ENCODE data around the gene AFF1. TPM values are rescaled to one million over a fixed set of nuclear protein-coding genes. Genes with fewer than 3 reads are reported as not detected.

AFF1 gene
- total RNA-seq, 2 experiments from 2014 or later: 50.3 to 51.2 TPM

GRCh38 chr4:87090305-87090704 lies 155.5 kb downstream of the AFF1 start:
- intact Hi-C loops (cut with DNase I, micrococcal nuclease): no loop called here
- Mint-ChIP-seq H3K27me3 (no peaks in the 10 kb centered on the region), H3K9me3 (no peaks in the 10 kb centered on the region), H3K27ac (no peak overlapping the region), H3K4me1 (ENCODE audit: low read depth) (peaks cover 19% of the 10 kb centered on the region), H3K36me3 (ENCODE audit: low read depth) (peaks cover 38% of the 10 kb centered on the region), H3K4me3 (no peak overlapping the region)
- TF ChIP-seq CTCF (IDR thresholded peaks at IDR 0.05): no peak
- DNase-seq (no peak), ATAC-seq (ENCODE audit: poor library complexity) (no peak)
- ChIA-PET POLR2A (interaction anchor here (0.7 to 1.6 kb wide), 2 partner anchors 83 to 244 kb away, joined by 3 to 8 read pairs; no protein-coding TSS in a partner anchor), CTCF (interaction anchor here (0.7 to 5.8 kb wide), 4 partner anchors 10 to 169 kb away, joined by 3 to 112 read pairs (median 5); partner anchors contain the start of gene AFF1)
- Histone ChIP-seq H3K4me3 (ENCODE audit: low read length) (no peak overlapping the region), H3K36me3 (ENCODE audit: insufficient read depth, low read length) (peaks cover 38% of the 10 kb centered on the region), H3K9me3 (ENCODE audit: control insufficient read depth in 1 of 2, insufficient read depth in 1 of 2, low read length in 2 of 2) (no peaks in the 10 kb centered on the region), H3K4me1 (ENCODE audit: insufficient read depth, low read length) (peaks cover 5% of the 10 kb centered on the region), H3K27ac (ENCODE audit: low read depth in 1 of 2, low read length in 2 of 2) (no peak overlapping the region), H3K27me3 (ENCODE audit: control insufficient read depth in 1 of 2, insufficient read depth in 2 of 2, low read length in 2 of 2) (no peaks in the 10 kb centered on the region)

- TF ChIP-seq CTCF (IDR thresholded peaks at IDR 0.05): no peak
- intact Hi-C loops (cut with DNase I, micrococcal nuclease): loop anchor here (1.0 to 2.0 kb wide), 2 partner anchors 86 to 170 kb away; no protein-coding TSS in a partner anchor
- Histone ChIP-seq H3K9me3 (ENCODE audit: control insufficient read depth in 1 of 2, insufficient read depth in 1 of 2, low read length in 2 of 2) (no peaks in the 10 kb centered on the region), H3K4me3 (ENCODE audit: low read length) (no peak overlapping the region), H3K4me1 (ENCODE audit: insufficient read depth, low read length) (peaks cover 5% of the 10 kb centered on the region), H3K27ac (ENCODE audit: low read depth in 1 of 2, low read length in 2 of 2) (no peak overlapping the region), H3K36me3 (ENCODE audit: insufficient read depth, low read length) (peaks cover 33% of the 10 kb centered on the region), H3K27me3 (ENCODE audit: control insufficient read depth in 1 of 2, insufficient read depth in 2 of 2, low read length in 2 of 2) (no peaks in the 10 kb centered on the region)
- CTCF ChIA-PET: interaction anchor here (0.6 to 5.8 kb wide), 14 partner anchors 9 to 176 kb away, joined by 3 to 112 read pairs (median 5); partner anchors contain the start of gene AFF1
- H3K27me3 Mint-ChIP-seq: no peaks in the 10 kb centered on the region
- peaks cover 20% of the 10 kb centered on the region for H3K36me3 Mint-ChIP-seq (ENCODE audit: low read depth)
- H3K9me3 Mint-ChIP-seq: no peaks in the 10 kb centered on the region
- peak in 1 of 14 experiments; percentile 16 for DNase-seq
- peak overlapping the region; percentile 25 for H3K27ac Mint-ChIP-seq
- ATAC-seq (ENCODE audit: poor library complexity): no peak
- POLR2A ChIA-PET: interaction anchor here (0.9 to 4.2 kb wide), 6 partner anchors 9 to 169 kb away, joined by 3 to 34 read pairs (median 10); partner anchors contain the start of gene AFF1
- H3K4me3 Mint-ChIP-seq: no peak overlapping the region
- H3K4me1 Mint-ChIP-seq (ENCODE audit: low read depth): peaks cover 16% of the 10 kb centered on the region
These were observed 157.8 kb downstream of the AFF1 start for GRCh38 chr4:87092389-87093141.

DNA sequence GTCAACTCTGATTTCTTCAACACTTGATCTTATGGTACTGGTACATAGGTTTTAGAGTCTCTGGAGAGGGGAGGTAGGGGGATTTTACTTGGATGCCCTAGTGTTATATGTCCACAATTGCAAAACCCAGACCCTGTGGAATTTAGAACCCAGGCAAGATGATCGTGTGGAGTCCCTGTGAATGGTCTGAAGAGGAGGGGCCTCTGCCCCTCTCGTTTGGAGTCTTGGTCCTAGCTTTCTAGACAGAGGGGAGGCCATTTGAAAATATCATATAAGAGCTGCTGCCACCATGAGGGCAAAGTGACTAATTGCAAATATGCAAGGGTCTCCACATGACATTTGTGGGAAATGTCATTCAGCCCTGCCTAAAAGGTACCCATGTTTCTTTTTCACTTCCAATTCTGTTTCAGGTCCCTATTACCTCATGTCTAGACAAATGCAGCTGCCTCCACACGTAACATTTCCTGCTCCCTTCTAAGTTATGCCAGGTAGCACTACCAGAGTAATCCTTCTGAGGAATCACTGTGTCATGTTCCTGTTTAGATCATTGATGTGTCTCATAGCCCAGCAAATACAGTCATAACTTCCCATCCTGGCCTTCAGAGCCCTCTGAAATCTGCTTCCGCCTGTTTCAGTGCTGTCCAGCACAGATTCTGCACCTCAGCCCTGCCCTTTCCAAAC lies 158.8 kb downstream of the AFF1 start:
- H3K27ac ChIP-seq (ENCODE audit: low read depth in 1 of 2, low read length in 2 of 2): no peak overlapping the region
- H3K4me3 ChIP-seq (ENCODE audit: low read length): no peak overlapping the region
- no peaks in the 10 kb centered on the region for H3K27me3 Mint-ChIP-seq
- peak; percentile 72 for TF ChIP-seq CTCF (IDR thresholded peaks at IDR 0.05)
- ChIA-PET POLR2A (interaction anchor here (0.7 to 4.2 kb wide), 8 partner anchors 10 to 174 kb away, joined by 3 to 34 read pairs (median 7); partner anchors contain the start of gene AFF1), CTCF (interaction anchor here (0.7 to 5.8 kb wide), 20 partner anchors 10 to 172 kb away, joined by 3 to 112 read pairs (median 4); partner anchors contain the start of gene AFF1)
- H3K36me3 ChIP-seq (ENCODE audit: insufficient read depth, low read length): peaks cover 33% of the 10 kb centered on the region
- intact Hi-C loops (cut with DNase I, micrococcal nuclease): loop anchor here (1.0 to 2.0 kb wide), 2 partner anchors 87 to 171 kb away; no protein-coding TSS in a partner anchor
- H3K4me3 Mint-ChIP-seq: no peak overlapping the region
- no peaks in the 10 kb centered on the region for H3K9me3 ChIP-seq (ENCODE audit: control insufficient read depth in 1 of 2, insufficient read depth in 1 of 2, low read length in 2 of 2)
- H3K9me3 Mint-ChIP-seq: no peaks in the 10 kb centered on the region
- peak overlapping the region; percentile 74 for H3K27ac Mint-ChIP-seq
- H3K4me1 Mint-ChIP-seq (ENCODE audit: low read depth): peaks cover 20% of the 10 kb centered on the region
- ATAC-seq (ENCODE audit: poor library complexity): peak; percentile 84
- H3K36me3 Mint-ChIP-seq (ENCODE audit: low read depth): peaks cover 20% of the 10 kb centered on the region
- peaks cover 5% of the 10 kb centered on the region for H3K4me1 ChIP-seq (ENCODE audit: insufficient read depth, low read length)
- H3K27me3 ChIP-seq (ENCODE audit: control insufficient read depth in 1 of 2, insufficient read depth in 2 of 2, low read length in 2 of 2): no peaks in the 10 kb centered on the region
- peak in 13 of 14 experiments; percentile 5 to 74 (median 30) for DNase-seq

Data from CD4-positive, alpha-beta T cell (primary cell).